Esophagus squamous epithelium (tissue), 4 donors: ENCODE measurements around the gene MORN5.

Source experiments
- CTCF ChIP-seq, 6 experiments: fragments of 450-650 bp in 4 of 6; fragments of 200-600 bp in 2 of 6; sonication (generic) in 2 of 6; IDR thresholded peaks; one replicate each; pipeline ENCODE4 v1.5.1; 2016 to 2019; ENCODE audit warnings: antibody characterized with exemption in 6 of 6, mild to moderate bottlenecking in 4 of 6, moderate library complexity in 4 of 6
- POLR2A ChIP-seq, 4 donors: fragments of 450-650 bp; IDR thresholded peaks; one replicate each; pipeline ENCODE4 v1.6.1; 2017; ENCODE audit warnings: antibody characterized with exemption in 4 of 4, mild to moderate bottlenecking in 4 of 4, moderate library complexity in 3 of 4

- no peak for TF ChIP-seq CTCF (IDR thresholded peaks at IDR 0.05)
- no peak for TF ChIP-seq POLR2A (IDR thresholded peaks at IDR 0.05)
These were observed 43.1 kb upstream of the MORN5 start for GRCh38 chr9:122116448-122117173.
